ENCODE data around the gene SMIM41. TPM values are rescaled to one million over a fixed set of nuclear protein-coding genes. Genes with fewer than 3 reads are reported as not detected.

Gene SMIM41
- total RNA-seq, 1 donor, result under 0.01 TPM

GRCh38 chr12:52083638-52083996, 4.1 kb downstream of the SMIM41 start:
- Histone ChIP-seq H3K27me3 (ENCODE audit: insufficient read depth, low read length) (peaks cover 6% of the 10 kb centered on the region), H3K4me3 (ENCODE audit: insufficient read depth, low read length) (no peak overlapping the region), H3K27ac (ENCODE audit: low read depth, low read length) (no peak overlapping the region), H4K20me1 (ENCODE audit: insufficient read depth, low read length) (peaks cover 17% of the 10 kb centered on the region), H3K9me3 (ENCODE audit: low read depth, low read length) (no peaks in the 10 kb centered on the region), H3K4me2 (ENCODE audit: insufficient read depth, low read length) (peak overlapping the region; percentile 69), H3K36me3 (ENCODE audit: insufficient read depth, low read length) (peaks cover 8% of the 10 kb centered on the region), H2AFZ (ENCODE audit: low read length) (no peak overlapping the region), H3K79me2 (ENCODE audit: insufficient read depth, low read length) (peaks cover 7% of the 10 kb centered on the region), H3K4me1 (ENCODE audit: insufficient read depth, low read length) (peaks cover 25% of the 10 kb centered on the region)
- TF ChIP-seq, protein P1, sequence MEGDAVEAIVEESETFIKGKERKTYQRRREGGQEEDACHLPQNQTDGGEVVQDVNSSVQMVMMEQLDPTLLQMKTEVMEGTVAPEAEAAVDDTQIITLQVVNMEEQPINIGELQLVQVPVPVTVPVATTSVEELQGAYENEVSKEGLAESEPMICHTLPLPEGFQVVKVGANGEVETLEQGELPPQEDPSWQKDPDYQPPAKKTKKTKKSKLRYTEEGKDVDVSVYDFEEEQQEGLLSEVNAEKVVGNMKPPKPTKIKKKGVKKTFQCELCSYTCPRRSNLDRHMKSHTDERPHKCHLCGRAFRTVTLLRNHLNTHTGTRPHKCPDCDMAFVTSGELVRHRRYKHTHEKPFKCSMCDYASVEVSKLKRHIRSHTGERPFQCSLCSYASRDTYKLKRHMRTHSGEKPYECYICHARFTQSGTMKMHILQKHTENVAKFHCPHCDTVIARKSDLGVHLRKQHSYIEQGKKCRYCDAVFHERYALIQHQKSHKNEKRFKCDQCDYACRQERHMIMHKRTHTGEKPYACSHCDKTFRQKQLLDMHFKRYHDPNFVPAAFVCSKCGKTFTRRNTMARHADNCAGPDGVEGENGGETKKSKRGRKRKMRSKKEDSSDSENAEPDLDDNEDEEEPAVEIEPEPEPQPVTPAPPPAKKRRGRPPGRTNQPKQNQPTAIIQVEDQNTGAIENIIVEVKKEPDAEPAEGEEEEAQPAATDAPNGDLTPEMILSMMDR (IDR thresholded peaks at IDR 0.05; ENCODE audit: extremely low read depth, low read depth, low read length), result no peak
- no peak for DNase-seq (ENCODE audit: insufficient read length, low spot score, missing footprints)

DNA sequence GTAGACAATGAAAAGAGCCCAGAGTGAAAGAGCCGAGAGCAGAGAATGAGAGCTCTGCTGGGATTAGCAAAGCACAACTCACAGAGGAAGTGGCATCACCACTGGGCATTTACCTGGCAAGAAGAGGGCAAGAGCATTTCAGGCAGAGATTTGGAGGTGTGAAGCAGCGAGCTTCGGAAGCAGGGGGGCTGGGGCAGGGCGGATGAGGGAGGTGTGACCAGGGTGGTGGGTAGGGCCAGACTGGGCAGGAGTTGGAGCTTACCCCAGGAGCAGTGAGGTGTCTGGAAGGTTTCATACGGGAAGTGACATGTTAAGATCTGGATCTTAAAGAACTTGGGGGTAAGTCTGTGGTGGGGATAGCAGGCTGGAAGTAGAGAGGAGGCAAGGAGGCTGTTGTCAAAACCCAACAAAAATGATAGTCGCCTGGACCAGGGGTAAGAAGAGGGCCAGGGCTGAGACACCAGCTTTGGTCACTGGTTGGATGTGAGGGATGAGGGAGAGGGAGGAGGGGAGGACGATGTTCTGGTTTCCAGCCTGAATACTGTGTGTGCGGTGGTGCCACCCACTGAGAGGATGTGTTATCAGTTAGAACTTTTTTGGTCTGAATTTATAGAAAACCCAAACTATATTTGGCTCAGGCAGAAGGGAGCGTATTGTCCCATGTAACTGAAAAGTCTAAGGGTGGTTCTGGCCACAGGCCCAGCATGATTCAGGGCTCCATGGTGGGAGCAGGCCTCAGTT, 5.2 kb downstream of the SMIM41 start:
- DNase-seq (ENCODE audit: insufficient read length, low spot score, missing footprints), result peak; percentile 52
- no peak overlapping the region for H3K4me3 ChIP-seq (ENCODE audit: insufficient read depth, low read length)
- TF ChIP-seq, protein P1 (IDR thresholded peaks at IDR 0.05; ENCODE audit: extremely low read depth, low read depth, low read length), result no peak
- no peaks in the 10 kb centered on the region for H3K36me3 ChIP-seq (ENCODE audit: insufficient read depth, low read length)
- peaks cover 9% of the 10 kb centered on the region for H3K27me3 ChIP-seq (ENCODE audit: insufficient read depth, low read length)
- peaks cover 25% of the 10 kb centered on the region for H3K4me1 ChIP-seq (ENCODE audit: insufficient read depth, low read length)
- H2AFZ ChIP-seq (ENCODE audit: low read length), result no peak overlapping the region
- H3K9me3 ChIP-seq (ENCODE audit: low read depth, low read length), result no peaks in the 10 kb centered on the region
- H4K20me1 ChIP-seq (ENCODE audit: insufficient read depth, low read length), result peaks cover 10% of the 10 kb centered on the region
- no peaks in the 10 kb centered on the region for H3K79me2 ChIP-seq (ENCODE audit: insufficient read depth, low read length)
- no peak overlapping the region for H3K27ac ChIP-seq (ENCODE audit: low read depth, low read length)
- no peak overlapping the region for H3K4me2 ChIP-seq (ENCODE audit: insufficient read depth, low read length)

GRCh38 chr12:52085682-52086180, 6.2 kb downstream of the SMIM41 start:
- peak; percentile 58 for DNase-seq (ENCODE audit: insufficient read length, low spot score, missing footprints)
- TF ChIP-seq, protein P1 (IDR thresholded peaks at IDR 0.05; ENCODE audit: extremely low read depth, low read depth, low read length), result no peak

GRCh38 chr12:52086366-52086765, 6.9 kb downstream of the SMIM41 start:
- no peak for DNase-seq (ENCODE audit: insufficient read length, low spot score, missing footprints)
- Histone ChIP-seq H4K20me1 (ENCODE audit: insufficient read depth, low read length) (peaks cover 10% of the 10 kb centered on the region), H3K9me3 (ENCODE audit: low read depth, low read length) (no peaks in the 10 kb centered on the region), H3K27me3 (ENCODE audit: insufficient read depth, low read length) (peaks cover 21% of the 10 kb centered on the region), H2AFZ (ENCODE audit: low read length) (no peak overlapping the region), H3K79me2 (ENCODE audit: insufficient read depth, low read length) (no peaks in the 10 kb centered on the region), H3K4me3 (ENCODE audit: insufficient read depth, low read length) (no peak overlapping the region), H3K4me1 (ENCODE audit: insufficient read depth, low read length) (peaks cover 20% of the 10 kb centered on the region), H3K27ac (ENCODE audit: low read depth, low read length) (no peak overlapping the region), H3K4me2 (ENCODE audit: insufficient read depth, low read length) (no peak overlapping the region), H3K36me3 (ENCODE audit: insufficient read depth, low read length) (no peaks in the 10 kb centered on the region)
- TF ChIP-seq, protein P1 (IDR thresholded peaks at IDR 0.05; ENCODE audit: extremely low read depth, low read depth, low read length), result no peak

More at GRCh38 chr12:52085682-52086180, 6.2 kb downstream of the SMIM41 start:
- peaks cover 15% of the 10 kb centered on the region for H3K27me3 ChIP-seq (ENCODE audit: insufficient read depth, low read length)
- peaks cover 10% of the 10 kb centered on the region for H4K20me1 ChIP-seq (ENCODE audit: insufficient read depth, low read length)
- peaks cover 25% of the 10 kb centered on the region for H3K4me1 ChIP-seq (ENCODE audit: insufficient read depth, low read length)
- H2AFZ ChIP-seq (ENCODE audit: low read length), result no peak overlapping the region
- no peak overlapping the region for H3K27ac ChIP-seq (ENCODE audit: low read depth, low read length)
- no peaks in the 10 kb centered on the region for H3K36me3 ChIP-seq (ENCODE audit: insufficient read depth, low read length)
- no peaks in the 10 kb centered on the region for H3K79me2 ChIP-seq (ENCODE audit: insufficient read depth, low read length)
- no peaks in the 10 kb centered on the region for H3K9me3 ChIP-seq (ENCODE audit: low read depth, low read length)
- H3K4me3 ChIP-seq (ENCODE audit: insufficient read depth, low read length), result no peak overlapping the region
- no peak overlapping the region for H3K4me2 ChIP-seq (ENCODE audit: insufficient read depth, low read length)

Measured in osteoblast (primary cell).